ENCODE data around the gene RPA3. TPM values are rescaled to one million over a fixed set of nuclear protein-coding genes. Genes with fewer than 3 reads are reported as not detected.

The RPA3 gene
- total RNA-seq, 2 donors from 2014 or later: 101 to 103 TPM

DNA sequence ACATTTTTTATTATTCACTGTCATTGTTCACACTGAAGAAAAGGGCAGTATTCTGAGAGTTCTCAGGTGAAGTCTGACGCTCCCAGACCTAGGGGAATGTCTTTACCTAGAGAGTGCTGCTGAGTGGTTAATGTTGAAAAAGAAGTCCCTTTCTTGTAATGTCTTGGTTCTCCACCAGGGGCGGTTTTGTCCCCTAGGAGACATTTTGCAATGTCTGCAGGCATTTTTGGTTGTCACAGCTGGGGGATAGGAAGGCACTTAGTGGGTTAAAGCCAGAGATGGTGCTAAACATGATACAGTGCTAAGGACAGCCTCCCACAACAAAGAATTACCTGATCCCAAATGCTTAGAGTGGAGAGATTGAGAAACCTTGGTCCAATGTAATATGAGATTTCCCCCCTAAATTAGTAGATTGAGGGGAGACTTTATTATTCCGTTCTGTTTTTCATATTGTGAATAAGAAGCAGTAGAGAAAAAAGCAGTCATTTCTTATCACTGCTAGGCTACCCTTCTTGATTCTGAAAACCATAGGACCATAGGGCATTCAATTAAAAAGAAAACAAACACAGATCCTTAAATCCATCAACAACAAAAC is 64.7 kb downstream of the RPA3 start:
- peaks cover 30% of the 10 kb centered on the region for H3K4me1 Mint-ChIP-seq (ENCODE audit: low read depth)
- H3K27ac Mint-ChIP-seq: no peak overlapping the region
- no peak for ATAC-seq (replicated peaks in 1 of 2)
- H3K27me3 Mint-ChIP-seq (ENCODE audit: low read depth): no peaks in the 10 kb centered on the region
- peak; percentile 27 to 38 for DNase-seq
- peaks cover 12 to 22% of the 10 kb centered on the region in 2 donors for H3K36me3 Mint-ChIP-seq (ENCODE audit: insufficient read depth in 2 of 2)
- peaks cover 7 to 9% of the 10 kb centered on the region in 2 donors for H3K9me3 Mint-ChIP-seq
- no peak overlapping the region for H3K4me3 Mint-ChIP-seq

DNA sequence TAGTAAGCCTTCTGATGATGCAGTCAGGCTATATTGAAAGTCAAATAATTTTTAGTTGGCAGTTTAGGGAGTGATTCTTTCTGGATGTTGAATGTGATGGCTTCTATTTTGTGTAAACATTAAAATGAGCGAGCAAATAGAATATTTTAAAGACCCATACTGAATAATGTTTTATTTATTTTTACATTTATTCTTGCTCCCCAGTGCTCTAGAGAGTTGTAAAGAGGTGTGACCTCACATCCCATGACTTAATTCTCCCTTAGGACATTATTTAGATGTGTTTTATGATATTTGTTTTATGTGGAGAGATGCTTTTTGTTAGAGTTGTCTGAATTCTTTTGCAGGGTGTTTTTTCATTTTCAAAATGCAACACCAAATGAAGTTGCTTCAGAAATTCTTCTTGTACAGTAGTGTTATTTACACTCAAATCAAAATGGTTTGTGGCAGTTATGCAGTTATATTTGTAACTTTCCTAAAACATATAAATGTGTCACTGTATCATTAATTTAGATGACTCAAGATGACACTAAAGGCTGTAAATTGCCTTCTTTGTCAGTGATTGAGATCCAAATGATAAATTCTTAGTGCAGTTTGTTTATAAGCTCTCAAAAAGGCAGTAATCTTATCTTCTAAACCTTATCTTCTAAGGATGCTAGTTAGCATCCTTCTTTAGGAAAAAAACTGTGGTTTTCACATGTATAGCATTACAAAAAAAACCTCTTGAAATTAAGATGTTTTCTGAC is 65.4 kb downstream of the RPA3 start:
- H3K27me3 Mint-ChIP-seq (ENCODE audit: low read depth): no peaks in the 10 kb centered on the region
- peaks cover 2 to 9% of the 10 kb centered on the region in 2 donors for H3K9me3 Mint-ChIP-seq
- H3K27ac Mint-ChIP-seq: no peak overlapping the region
- ATAC-seq (replicated peaks in 1 of 2) (no peak), DNase-seq (no peak)
- H3K4me1 Mint-ChIP-seq (ENCODE audit: low read depth): peaks cover 30% of the 10 kb centered on the region
- H3K36me3 Mint-ChIP-seq (ENCODE audit: insufficient read depth in 2 of 2): peaks cover 7 to 17% of the 10 kb centered on the region in 2 donors
- no peak overlapping the region for H3K4me3 Mint-ChIP-seq

DNA sequence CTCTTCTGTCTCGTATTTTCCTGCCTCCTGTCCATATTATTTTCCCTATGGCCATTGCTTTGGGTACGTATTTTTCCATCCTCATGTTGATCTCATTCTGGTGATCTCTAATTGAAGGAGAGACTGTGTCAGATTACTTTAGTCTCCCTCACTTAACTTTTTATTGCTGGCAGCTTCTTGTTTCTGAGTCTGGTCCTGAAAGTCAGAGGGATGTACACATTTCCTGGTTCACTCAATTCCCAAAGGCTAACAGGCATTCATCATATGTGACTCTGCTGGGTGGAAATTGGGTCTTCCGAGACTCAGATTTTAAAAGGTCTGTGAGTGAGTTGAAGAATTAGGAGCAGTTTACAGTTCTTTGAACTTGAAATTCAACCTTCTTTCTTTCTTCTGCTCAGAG is 66.9 kb downstream of the RPA3 start:
- H3K4me3 Mint-ChIP-seq: no peak overlapping the region
- H3K4me1 Mint-ChIP-seq (ENCODE audit: low read depth): peaks cover 42% of the 10 kb centered on the region
- no peaks in the 10 kb centered on the region for H3K27me3 Mint-ChIP-seq (ENCODE audit: low read depth)
- H3K9me3 Mint-ChIP-seq: peaks cover 0 to 1% of the 10 kb centered on the region in 2 donors
- peaks cover 1 to 3% of the 10 kb centered on the region in 2 donors for H3K36me3 Mint-ChIP-seq (ENCODE audit: insufficient read depth in 2 of 2)
- no peak overlapping the region for H3K27ac Mint-ChIP-seq
- DNase-seq (no peak), ATAC-seq (replicated peaks in 1 of 2) (no peak)

DNA sequence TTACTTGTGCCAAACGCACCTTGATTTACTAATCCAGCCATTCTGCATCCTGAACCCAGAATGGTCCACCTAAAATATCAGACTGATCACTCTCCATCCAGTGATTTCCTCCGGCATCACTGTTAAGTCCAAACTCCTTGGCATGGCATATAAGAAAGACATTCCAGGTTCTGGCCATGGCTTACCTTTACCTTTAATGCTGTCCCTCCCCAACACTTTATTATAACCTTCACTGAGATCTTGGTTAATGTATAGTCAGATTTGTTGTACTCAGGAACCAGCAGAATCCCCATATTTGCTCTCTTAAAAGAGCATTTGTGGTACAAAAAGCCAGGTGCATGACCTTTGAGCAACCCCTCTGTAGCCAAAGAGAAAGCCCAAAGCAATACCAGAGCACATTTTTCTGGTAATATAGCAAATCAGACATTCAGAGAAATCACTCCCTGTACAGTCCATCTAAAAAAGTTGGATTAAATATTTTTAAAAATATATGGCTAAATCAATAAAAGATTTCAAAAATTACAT is 67.7 kb downstream of the RPA3 start:
- Mint-ChIP-seq H3K27me3 (ENCODE audit: low read depth) (no peaks in the 10 kb centered on the region), H3K4me1 (ENCODE audit: low read depth) (peaks cover 49% of the 10 kb centered on the region), H3K36me3 (ENCODE audit: insufficient read depth in 2 of 2) (peaks cover 1 to 3% of the 10 kb centered on the region in 2 donors), H3K4me3 (no peak overlapping the region), H3K9me3 (no peaks in the 10 kb centered on the region), H3K27ac (no peak overlapping the region)
- no peak for DNase-seq
- no peak for ATAC-seq (replicated peaks in 1 of 2)

DNA sequence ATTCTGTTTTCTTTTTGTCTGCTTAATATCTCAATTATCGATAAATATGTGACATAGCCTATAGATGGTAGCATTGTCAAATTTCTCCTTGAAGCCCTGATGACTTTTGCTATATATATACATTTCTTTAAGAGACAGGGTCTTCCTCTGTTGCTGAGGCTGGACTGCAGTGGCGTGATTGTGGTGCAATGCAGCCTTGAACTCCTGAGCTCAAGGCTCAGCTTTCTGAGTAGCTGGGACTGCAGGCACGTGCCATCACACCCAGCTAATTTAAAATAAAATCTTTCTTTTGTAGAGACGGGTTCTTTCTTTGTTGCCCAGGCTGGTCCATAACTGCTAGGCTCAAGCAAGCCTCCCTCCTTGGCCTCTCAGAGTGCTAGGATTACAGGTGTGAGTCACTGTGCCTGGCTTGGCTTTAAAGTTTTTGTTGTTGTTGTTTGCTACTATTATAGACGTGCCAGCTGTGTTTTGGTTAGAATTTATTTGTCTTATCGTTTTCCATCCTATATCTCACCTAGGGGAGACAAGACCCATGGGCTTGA is 70.8 kb downstream of the RPA3 start:
- H3K4me1 Mint-ChIP-seq (ENCODE audit: low read depth): peaks cover 48% of the 10 kb centered on the region
- no peaks in the 10 kb centered on the region for H3K27me3 Mint-ChIP-seq (ENCODE audit: low read depth)
- ATAC-seq (replicated peaks in 1 of 2) (no peak), DNase-seq (no peak)
- no peaks in the 10 kb centered on the region for H3K9me3 Mint-ChIP-seq
- H3K4me3 Mint-ChIP-seq: no peak overlapping the region
- peaks cover 4 to 20% of the 10 kb centered on the region in 2 donors for H3K36me3 Mint-ChIP-seq (ENCODE audit: insufficient read depth in 2 of 2)
- H3K27ac Mint-ChIP-seq: no peak overlapping the region

DNA sequence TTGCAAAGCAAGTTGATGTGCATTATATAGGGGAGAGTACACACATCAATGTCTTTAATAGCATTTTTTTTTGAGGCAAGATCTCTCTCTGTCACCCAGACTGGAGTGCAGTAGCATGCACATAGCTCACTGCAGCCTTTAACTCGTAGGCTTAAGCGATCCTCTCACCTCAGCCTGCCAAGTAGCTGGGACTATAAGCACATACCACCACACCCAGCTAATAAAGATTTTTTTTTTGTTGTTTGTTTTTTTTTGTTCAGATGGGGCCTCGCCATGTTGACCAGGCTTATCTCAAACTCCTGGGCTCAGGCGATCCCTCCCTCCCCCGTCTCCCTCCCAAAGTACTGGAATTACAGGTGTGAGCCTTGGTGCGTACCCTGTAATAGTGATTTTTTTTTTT is 76.3 kb downstream of the RPA3 start:
- H3K9me3 Mint-ChIP-seq: no peaks in the 10 kb centered on the region
- peak overlapping the region; percentile 91 to 98 for H3K4me3 Mint-ChIP-seq
- peaks cover 56% of the 10 kb centered on the region for H3K4me1 Mint-ChIP-seq (ENCODE audit: low read depth)
- H3K27ac Mint-ChIP-seq: peak overlapping the region; percentile 94
- ATAC-seq (replicated peaks in 1 of 2) (no peak), DNase-seq (no peak)
- no peaks in the 10 kb centered on the region for H3K27me3 Mint-ChIP-seq (ENCODE audit: low read depth)
- peaks cover 4 to 32% of the 10 kb centered on the region in 2 donors for H3K36me3 Mint-ChIP-seq (ENCODE audit: insufficient read depth in 2 of 2)

DNA sequence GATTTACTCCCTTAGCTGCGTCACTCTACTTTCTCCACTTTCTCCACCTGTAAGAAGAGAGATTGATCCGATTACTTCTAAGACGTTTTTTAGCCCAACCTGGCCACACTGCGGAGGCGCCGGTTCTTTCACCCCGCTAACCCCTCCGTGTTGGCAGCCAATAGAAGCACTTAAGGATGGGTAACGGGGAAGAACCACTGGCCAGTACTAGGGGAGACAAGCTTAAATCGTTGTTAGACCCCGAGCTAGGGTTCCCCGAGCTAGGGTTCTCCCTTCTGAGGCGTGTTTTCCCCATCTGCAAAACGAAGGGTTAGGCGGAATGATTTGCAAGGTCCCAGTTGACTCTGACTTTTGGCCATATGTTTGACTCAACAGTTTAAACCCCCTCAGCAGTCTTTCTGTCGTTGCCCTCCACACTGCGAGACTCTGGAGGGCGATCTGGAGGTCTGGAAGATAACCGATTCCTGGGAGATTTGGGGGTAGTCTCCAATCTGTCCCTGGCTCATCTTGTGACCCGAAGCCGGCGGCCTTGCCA is 77.2 kb downstream of the RPA3 start:
- DNase-seq: no peak
- Mint-ChIP-seq H3K9me3 (no peaks in the 10 kb centered on the region), H3K4me1 (ENCODE audit: low read depth) (peaks cover 48% of the 10 kb centered on the region), H3K4me3 (peak overlapping the region; percentile 91 to 98), H3K27me3 (ENCODE audit: low read depth) (no peaks in the 10 kb centered on the region), H3K36me3 (ENCODE audit: insufficient read depth in 2 of 2) (peaks cover 3 to 36% of the 10 kb centered on the region in 2 donors), H3K27ac (peak overlapping the region; percentile 94)
- ATAC-seq (replicated peaks in 1 of 2): peak in 1 of 2 donors; percentile 6

DNA sequence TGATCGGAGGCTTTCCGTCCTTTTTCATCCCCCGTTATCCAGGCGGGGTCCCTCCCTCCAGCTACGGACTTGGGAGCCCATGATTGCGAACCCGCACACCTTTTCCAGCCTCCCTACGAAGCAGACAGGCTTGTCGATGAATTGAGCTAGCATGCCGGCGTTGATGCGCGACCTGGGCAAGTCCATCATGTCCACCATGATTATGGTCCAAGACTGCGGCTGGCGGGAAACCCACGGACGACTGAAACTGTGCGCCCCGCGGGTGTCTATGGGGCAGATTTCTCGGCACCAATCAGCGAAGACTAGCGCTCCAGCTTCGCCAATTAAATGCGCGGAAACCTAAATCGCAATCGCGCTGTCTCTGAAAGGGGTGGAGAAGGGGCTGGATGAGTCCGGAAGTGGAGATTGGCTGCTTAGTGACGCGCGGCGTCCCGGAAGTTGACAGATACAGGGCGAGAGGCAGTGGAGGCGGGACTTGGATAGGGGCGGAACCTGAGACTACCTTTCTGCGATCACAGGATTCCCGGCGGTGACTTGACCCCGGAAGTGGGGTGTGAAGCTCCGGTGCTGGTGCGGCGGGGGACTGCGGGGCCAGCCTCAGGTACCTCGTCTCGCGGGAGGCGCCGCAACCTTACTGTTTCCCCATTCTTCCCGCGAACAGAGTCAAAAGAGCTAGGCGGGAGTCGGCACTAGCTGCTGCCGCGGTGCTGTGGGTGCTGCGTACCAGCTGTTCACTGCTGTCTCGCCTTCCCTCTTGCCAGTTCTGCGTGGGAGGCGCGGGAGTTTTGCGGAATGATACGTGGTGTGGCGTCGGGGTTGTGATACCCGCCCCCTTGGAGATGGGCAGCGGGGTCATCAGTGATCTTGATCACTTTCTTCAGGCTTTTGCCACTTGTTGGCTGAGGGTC is 77.9 kb downstream of the RPA3 start, which contains the start of gene UMAD1:
UMAD1 (plus strand) TSS at position 532 of the 908 bp plus-strand sequence. CDS start 32,620 bp downstream, outside the sequence.
- peak within 1 kb of the TSS; percentile 94 for H3K27ac Mint-ChIP-seq
- peak; percentile 96 to 99 for DNase-seq

DNA sequence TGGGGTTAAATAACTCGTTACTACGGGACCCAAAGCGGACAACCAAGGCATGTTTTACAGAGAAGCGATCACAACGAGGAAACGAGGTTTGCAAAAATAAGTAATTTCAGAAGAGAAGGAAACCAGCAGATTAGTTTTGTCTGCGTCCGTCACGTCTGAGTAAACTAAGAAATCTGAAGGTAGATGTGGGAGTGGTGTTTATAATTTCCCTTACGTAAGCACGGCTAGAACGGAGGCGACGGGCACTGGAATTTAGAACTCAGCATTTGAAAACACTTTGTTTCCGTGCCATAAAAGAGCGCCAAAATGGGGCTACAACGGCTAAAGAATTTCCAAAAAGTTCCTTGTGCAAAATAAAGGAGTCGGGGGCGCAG is 78.6 kb downstream of the RPA3 start:
- Mint-ChIP-seq H3K27me3 (ENCODE audit: low read depth) (no peaks in the 10 kb centered on the region), H3K4me1 (ENCODE audit: low read depth) (peaks cover 38% of the 10 kb centered on the region), H3K9me3 (no peaks in the 10 kb centered on the region), H3K4me3 (peak overlapping the region; percentile 91 to 98), H3K36me3 (ENCODE audit: insufficient read depth in 2 of 2) (peaks cover 3 to 29% of the 10 kb centered on the region in 2 donors), H3K27ac (peak overlapping the region; percentile 94)
- peak; percentile 44 to 49 for ATAC-seq (replicated peaks in 1 of 2)
- peak; percentile 62 to 67 for DNase-seq

More for the DNA sequence above, 77.9 kb downstream of the RPA3 start, which contains the start of gene UMAD1:
- peaks cover 3 to 30% of the 10 kb centered on the region in 2 donors for H3K36me3 Mint-ChIP-seq (ENCODE audit: insufficient read depth in 2 of 2)
- peak; percentile 95 to 96 for ATAC-seq (replicated peaks in 1 of 2)
- no peaks in the 10 kb centered on the region for H3K27me3 Mint-ChIP-seq (ENCODE audit: low read depth)
- peaks cover 41% of the 10 kb centered on the region for H3K4me1 Mint-ChIP-seq (ENCODE audit: low read depth)
- peak within 1 kb of the TSS; percentile 91 to 98 for H3K4me3 Mint-ChIP-seq
- H3K9me3 Mint-ChIP-seq: no peaks in the 10 kb centered on the region

DNA sequence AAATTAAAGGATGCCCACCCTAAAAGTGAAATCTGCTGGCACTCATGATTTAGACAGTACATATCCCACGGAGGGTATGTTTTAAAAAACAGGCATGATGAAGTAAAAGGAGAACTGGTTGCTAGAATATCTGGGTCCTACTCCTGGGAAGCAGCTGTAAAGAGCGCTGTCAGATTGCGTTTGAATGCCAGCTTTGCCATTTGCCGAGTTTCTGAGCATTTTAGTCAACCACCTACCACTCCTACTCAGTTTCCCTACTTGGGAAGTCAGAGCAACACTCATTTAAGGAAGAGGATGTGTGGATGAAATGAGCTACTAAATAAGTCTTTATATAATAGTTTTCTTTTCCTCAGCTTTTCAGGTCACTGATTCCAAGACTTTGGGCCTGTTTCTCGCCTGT is 79.0 kb downstream of the RPA3 start:
- Mint-ChIP-seq H3K4me1 (ENCODE audit: low read depth) (peaks cover 38% of the 10 kb centered on the region), H3K27ac (peak overlapping the region; percentile 94), H3K36me3 (ENCODE audit: insufficient read depth in 2 of 2) (peaks cover 3 to 29% of the 10 kb centered on the region in 2 donors), H3K27me3 (ENCODE audit: low read depth) (no peaks in the 10 kb centered on the region), H3K4me3 (peak overlapping the region; percentile 91 to 98), H3K9me3 (no peaks in the 10 kb centered on the region)
- ATAC-seq (replicated peaks in 1 of 2): no peak
- DNase-seq: no peak

DNA sequence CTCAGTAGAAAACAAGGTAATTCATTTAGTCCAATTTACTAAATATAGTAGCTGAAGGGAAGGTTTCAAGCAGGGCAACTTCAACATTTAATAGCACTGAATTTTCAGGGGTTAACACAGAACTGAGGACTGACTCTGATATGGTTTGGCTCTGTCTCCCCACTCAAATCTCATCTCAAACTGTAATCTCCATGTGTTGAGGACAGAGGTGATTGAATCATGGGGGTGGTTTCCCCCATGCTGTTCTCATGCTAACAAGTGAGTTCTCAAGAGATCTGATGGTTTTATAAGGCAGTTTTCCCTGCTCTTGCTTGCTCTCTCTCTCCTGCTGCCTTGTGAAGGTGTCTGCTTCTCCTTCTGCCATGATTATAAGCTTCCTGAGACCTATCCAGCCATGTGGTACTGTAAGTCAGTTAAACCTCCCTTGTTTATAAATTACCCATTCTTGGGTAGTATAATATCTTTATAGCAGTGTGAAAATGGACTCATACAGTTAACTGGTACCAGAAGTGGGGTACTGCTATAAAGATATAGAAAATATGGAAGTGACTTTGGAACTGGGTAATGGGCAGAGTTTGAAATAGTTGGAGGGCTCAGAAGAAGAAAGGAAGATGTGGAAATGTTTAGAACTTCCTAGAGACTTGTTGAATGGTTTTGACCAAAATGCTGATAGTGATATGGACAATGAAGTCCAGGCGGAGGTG is 87.6 kb downstream of the RPA3 start:
- no peak overlapping the region for H3K4me3 Mint-ChIP-seq
- H3K9me3 Mint-ChIP-seq: peaks cover 4 to 9% of the 10 kb centered on the region in 2 donors
- H3K27me3 Mint-ChIP-seq (ENCODE audit: low read depth): no peaks in the 10 kb centered on the region
- peaks cover 10% of the 10 kb centered on the region for H3K4me1 Mint-ChIP-seq (ENCODE audit: low read depth)
- peak; percentile 39 to 45 for ATAC-seq (replicated peaks in 1 of 2)
- peaks cover 6 to 16% of the 10 kb centered on the region in 2 donors for H3K36me3 Mint-ChIP-seq (ENCODE audit: insufficient read depth in 2 of 2)
- no peak for DNase-seq
- no peak overlapping the region for H3K27ac Mint-ChIP-seq

DNA sequence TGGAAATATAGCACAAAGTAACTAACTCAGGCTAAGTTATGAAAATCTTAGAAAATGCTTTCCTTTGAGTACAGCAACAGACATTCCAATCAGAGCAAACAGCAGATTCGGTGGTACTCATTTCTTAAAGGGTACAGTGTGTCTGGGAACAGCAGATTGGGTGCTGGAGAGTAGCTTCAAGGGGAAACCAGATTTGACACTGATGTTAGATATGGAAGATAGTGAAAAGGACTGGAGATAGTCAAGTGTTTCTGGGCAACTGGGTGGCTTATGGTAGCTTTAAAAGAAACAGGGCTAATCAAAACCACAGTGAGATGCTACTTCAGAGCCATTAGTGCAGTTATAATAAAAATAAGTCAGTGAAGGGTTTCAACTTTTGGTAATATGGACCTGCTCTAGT is 89.9 kb downstream of the RPA3 start:
- H3K27me3 Mint-ChIP-seq (ENCODE audit: low read depth): no peaks in the 10 kb centered on the region
- ATAC-seq (replicated peaks in 1 of 2) (no peak), DNase-seq (no peak)
- no peak overlapping the region for H3K27ac Mint-ChIP-seq
- H3K36me3 Mint-ChIP-seq (ENCODE audit: insufficient read depth in 2 of 2): peaks cover 6 to 16% of the 10 kb centered on the region in 2 donors
- no peak overlapping the region for H3K4me3 Mint-ChIP-seq
- peaks cover 10% of the 10 kb centered on the region for H3K4me1 Mint-ChIP-seq (ENCODE audit: low read depth)
- H3K9me3 Mint-ChIP-seq: peaks cover 4 to 10% of the 10 kb centered on the region in 2 donors

Data from activated T-cell treated with anti-CD3 and anti-CD28 coated beads, Interleukin-2, amount 50 U/mL, for 72 hours (primary cell).